SK-N-SH (cell line): ENCODE data around the gene DCDC2B. TPM values are rescaled to one million over a fixed set of nuclear protein-coding genes. Genes with fewer than 3 reads are reported as not detected.

Source experiments
- CTCF ChIA-PET: fragments of 300-600, 350-600 bp; formaldehyde crosslinking; extraction: SDS; loops from one replicate; lab custom pipeline; 2021; lab: Yijun Ruan, JAX
- POLR2A ChIA-PET: fragments of 350-600 bp; sonication (Branson Sonifier 250); formaldehyde crosslinking; extraction: SDS; loops from one replicate; lab custom pipeline; 2020; ENCODE audit warnings: antibody characterized with exemption, inconsistent platforms; lab: Yijun Ruan, JAX
- DNase-seq: peaks from one replicate; pipeline ENCODE4 v3.0.0; 2012
- H2AFZ ChIP-seq: fragments of 200-600 bp; sonication (generic); 2 replicates; pipeline ENCODE4 v1.8.1; 2016; ENCODE audit warnings: antibody characterized with exemption, mild to moderate bottlenecking, low read depth
- H3F3A ChIP-seq: fragments of 200-600 bp; sonication (generic); replicated peaks from 2 replicates; pipeline ENCODE3; 2016; ENCODE audit warnings: antibody characterized with exemption, mild to moderate bottlenecking; ENCODE audit not compliant: insufficient read depth
- H3K27ac ChIP-seq, 2 experiments: fragments of 200-500 bp in 1 of 2; fragments of 200-600 bp in 1 of 2; sonication (Bioruptor generic) in 1 of 2; sonication (generic), shearing (Covaris generic) in 1 of 2; 2 replicates each; pipeline versions ENCODE4 v1.5.1 to v1.6.1; 2014 to 2016; ENCODE audit warnings: low read depth in 2 of 2, inconsistent platforms in 1 of 2, low read length in 1 of 2, mild to moderate bottlenecking in 1 of 2, mixed read lengths in 1 of 2
- H3K27me3 ChIP-seq: fragments of 200-600 bp; sonication (generic), shearing (Covaris generic); 2 replicates; pipeline ENCODE4 v1.6.1; 2016; ENCODE audit warnings: mixed run types; ENCODE audit not compliant: insufficient read depth
- H3K36me3 ChIP-seq, 2 experiments: fragments of 200-500 bp in 1 of 2; fragments of 200-600 bp in 1 of 2; sonication (Bioruptor generic) in 1 of 2; sonication (generic) in 1 of 2; replicated peaks in 1 of 2; 2 replicates each; pipeline versions ENCODE3 to v1.5.1; 2014 to 2016; ENCODE audit warnings: low read length in 1 of 2, mild to moderate bottlenecking in 1 of 2; ENCODE audit not compliant: insufficient read depth in 2 of 2, control insufficient read depth in 1 of 2
- H3K4me1 ChIP-seq, 2 experiments: fragments of 200-500 bp in 1 of 2; fragments of 200-600 bp in 1 of 2; sonication (Bioruptor generic) in 1 of 2; sonication (generic), shearing (Covaris generic) in 1 of 2; 2 replicates each; pipeline versions ENCODE4 v1.5.1 to v1.6.1; 2014 to 2016; ENCODE audit warnings: low read depth in 1 of 2, low read length in 1 of 2, mixed run types in 1 of 2; ENCODE audit not compliant: insufficient read depth in 2 of 2, control insufficient read depth in 1 of 2
- H3K4me2 ChIP-seq: fragments of 200-600 bp; sonication (generic), shearing (Covaris generic); 2 replicates; pipeline ENCODE4 v1.6.1; 2017; ENCODE audit warnings: mixed run types
- H3K4me3 ChIP-seq, 2 experiments: fragments of 200-500 bp in 1 of 2; fragments of 200-600 bp in 1 of 2; sonication (Bioruptor generic) in 1 of 2; sonication (generic), shearing (Covaris generic) in 1 of 2; 2 replicates each; pipeline versions ENCODE4 v1.5.1 to v1.8.1; 2014 to 2016; ENCODE audit warnings: low read depth in 2 of 2, inconsistent platforms in 1 of 2, low read length in 1 of 2, mild to moderate bottlenecking in 1 of 2, mixed read lengths in 1 of 2, moderate library complexity in 1 of 2
- H3K79me2 ChIP-seq: fragments of 200-600 bp; sonication (generic); 2 replicates; pipeline ENCODE4 v1.8.1; 2017; ENCODE audit warnings: mild to moderate bottlenecking; ENCODE audit not compliant: insufficient read depth
- H3K9ac ChIP-seq: fragments of 200-600 bp; sonication (generic); 2 replicates; pipeline ENCODE4 v1.6.1; 2017; ENCODE audit warnings: mixed run types
- H3K9me2 ChIP-seq: fragments of 200-600 bp; sonication (generic); 2 replicates; pipeline ENCODE4 v1.6.1; 2017; ENCODE audit warnings: mixed run types
- H3K9me3 ChIP-seq: fragments of 200-600 bp; sonication (generic); 2 replicates; pipeline ENCODE4 v1.6.1; 2017; ENCODE audit warnings: mixed run types, mild to moderate bottlenecking, moderate library complexity
- H4K20me1 ChIP-seq: fragments of 200-600 bp; sonication (generic); 2 replicates; pipeline ENCODE4 v1.6.1; 2017; ENCODE audit warnings: mild to moderate bottlenecking, mixed run types; ENCODE audit not compliant: insufficient read depth
- EP300 ChIP-seq, 2 experiments: IDR thresholded peaks; 2 replicates each; pipeline versions ENCODE4 v1.4.0 to v1.6.1; 2012; ENCODE audit warnings: borderline replicate concordance in 1 of 2, low read depth in 1 of 2, low read length in 1 of 2
- FOXJ3 ChIP-seq: sonication (generic); formaldehyde crosslinking; IDR thresholded peaks from 2 replicates; pipeline ENCODE4 v1.5.1; 2020; ENCODE audit warnings: mild to moderate bottlenecking, missing genetic modification reagents
- GABPA ChIP-seq: IDR thresholded peaks from 2 replicates; pipeline ENCODE4 v1.4.0; 2012; ENCODE audit warnings: low read depth, mild to moderate bottlenecking
- MEF2A ChIP-seq: IDR thresholded peaks from 2 replicates; pipeline ENCODE4 v1.4.0; 2012; ENCODE audit warnings: low read depth, borderline replicate concordance
- NFIC ChIP-seq: IDR thresholded peaks from 2 replicates; pipeline ENCODE4 v1.4.0; 2012; ENCODE audit warnings: borderline replicate concordance
- POLR2AphosphoS5 ChIP-seq: IDR thresholded peaks from 2 replicates; pipeline ENCODE4 v1.6.1; 2012; ENCODE audit warnings: low read depth, low read length
- RAD21 ChIP-seq: IDR thresholded peaks from 2 replicates; pipeline ENCODE4 v1.6.1; 2012; ENCODE audit warnings: mild to moderate bottlenecking, low read length
- REST ChIP-seq: IDR thresholded peaks from 2 replicates; pipeline ENCODE4 v1.6.1; 2012; ENCODE audit warnings: mild to moderate bottlenecking, low read depth, low read length, moderate library complexity
- RXRA ChIP-seq: IDR thresholded peaks from 2 replicates; pipeline ENCODE4 v1.4.0; 2012; ENCODE audit warnings: low read depth, mild to moderate bottlenecking, borderline replicate concordance
- SIN3A ChIP-seq: IDR thresholded peaks from 2 replicates; pipeline ENCODE4 v1.6.1; 2012; ENCODE audit warnings: low read depth, mild to moderate bottlenecking, low read length, moderate library complexity, borderline replicate concordance
- WGBS: methylation state at CpG from one replicate; pipeline ENCODE4 v1.1.6; 2017; ENCODE audit warnings: low lambda C conversion rate; 5-methylcytosine and 5-hydroxymethylcytosine counted together
- polyA plus RNA-seq, 3 experiments: library from polyadenylated mRNA; depleted of rRNA; stranded (reverse); fragments of >200 nt; gene quantifications; 2 replicates each; pipeline ENCODE4 v1.2.3, GENCODE V29; 2012

DCDC2B gene
- polyA plus RNA-seq, 1 of the 3 experiments (the other 2 are of a cell fraction): not detected

- H3K4me3 ChIP-seq: no peak overlapping the region
- no peak for DNase-seq
- H3K79me2 ChIP-seq: no peaks in the 10 kb centered on the region
- ChIA-PET CTCF (no interaction called here), POLR2A (no interaction called here)
- H3K27ac ChIP-seq: no peak overlapping the region
- H3K36me3 ChIP-seq: peaks cover 50 to 61% of the 10 kb centered on the region in 2 experiments
- H3K9me3 ChIP-seq: no peaks in the 10 kb centered on the region
- H3K9me2 ChIP-seq: no peaks in the 10 kb centered on the region
- H3K4me1 ChIP-seq: no peaks in the 10 kb centered on the region
- no peak overlapping the region for H3K9ac ChIP-seq
- no peak overlapping the region for H3K4me2 ChIP-seq
- H4K20me1 ChIP-seq: no peaks in the 10 kb centered on the region
- WGBS: 90% methylated on average over 4 of the region's 4 CpGs
- TF ChIP-seq EP300 (IDR thresholded peaks at IDR 0.05; ENCODE audit: borderline replicate concordance in 1 of 2, low read depth in 1 of 2, low read length in 1 of 2): no peak
- no peak for TF ChIP-seq GABPA
- no peak for TF ChIP-seq POLR2AphosphoS5
- TF ChIP-seq REST: no peak
- TF ChIP-seq SIN3A: no peak
- no peak for TF ChIP-seq RXRA
- no peak for TF ChIP-seq MEF2A
- TF ChIP-seq RAD21: no peak
- TF ChIP-seq FOXJ3 (CRISPR knock-in tag): no peak
- H3F3A ChIP-seq: peaks cover 6% of the 10 kb centered on the region
- H3K27me3 ChIP-seq: no peaks in the 10 kb centered on the region
- H2AFZ ChIP-seq: no peak overlapping the region
These were observed 37.9 kb upstream of the DCDC2B start for GRCh38 chr1:32170991-32171390.

- Histone ChIP-seq H3K4me3 (no peak overlapping the region), H4K20me1 (no peaks in the 10 kb centered on the region), H3K4me1 (no peaks in the 10 kb centered on the region), H3K9me3 (no peaks in the 10 kb centered on the region), H3K9me2 (no peaks in the 10 kb centered on the region), H3K9ac (no peak overlapping the region), H3F3A (peaks cover 19% of the 10 kb centered on the region), H3K36me3 (peaks cover 47 to 53% of the 10 kb centered on the region in 2 experiments), H3K4me2 (no peak overlapping the region), H3K27me3 (no peaks in the 10 kb centered on the region), H3K79me2 (no peaks in the 10 kb centered on the region), H3K27ac (no peak overlapping the region), H2AFZ (no peak overlapping the region)
- POLR2A ChIA-PET: no interaction called here
- 96% methylated on average over 1 of the region's 1 CpG for WGBS
- CTCF ChIA-PET: interaction anchor here (1.3 kb wide), 1 partner anchor 64 kb away, joined by 5 read pairs; no protein-coding TSS in a partner anchor
- TF ChIP-seq NFIC (no peak), POLR2AphosphoS5 (no peak)
- no peak for DNase-seq
These were observed 36.2 kb upstream of the DCDC2B start for GRCh38 chr1:32172621-32173245.
